Measurements from ENCODE around the gene RNF223. TPM values are rescaled to one million over a fixed set of nuclear protein-coding genes. Genes with fewer than 3 reads are reported as not detected.

Gene RNF223
- total and polyA plus RNA-seq, 2 donors (not counting 3 experiments of a cell fraction or from before 2014, with no cell fraction given) = not detected

DNA sequence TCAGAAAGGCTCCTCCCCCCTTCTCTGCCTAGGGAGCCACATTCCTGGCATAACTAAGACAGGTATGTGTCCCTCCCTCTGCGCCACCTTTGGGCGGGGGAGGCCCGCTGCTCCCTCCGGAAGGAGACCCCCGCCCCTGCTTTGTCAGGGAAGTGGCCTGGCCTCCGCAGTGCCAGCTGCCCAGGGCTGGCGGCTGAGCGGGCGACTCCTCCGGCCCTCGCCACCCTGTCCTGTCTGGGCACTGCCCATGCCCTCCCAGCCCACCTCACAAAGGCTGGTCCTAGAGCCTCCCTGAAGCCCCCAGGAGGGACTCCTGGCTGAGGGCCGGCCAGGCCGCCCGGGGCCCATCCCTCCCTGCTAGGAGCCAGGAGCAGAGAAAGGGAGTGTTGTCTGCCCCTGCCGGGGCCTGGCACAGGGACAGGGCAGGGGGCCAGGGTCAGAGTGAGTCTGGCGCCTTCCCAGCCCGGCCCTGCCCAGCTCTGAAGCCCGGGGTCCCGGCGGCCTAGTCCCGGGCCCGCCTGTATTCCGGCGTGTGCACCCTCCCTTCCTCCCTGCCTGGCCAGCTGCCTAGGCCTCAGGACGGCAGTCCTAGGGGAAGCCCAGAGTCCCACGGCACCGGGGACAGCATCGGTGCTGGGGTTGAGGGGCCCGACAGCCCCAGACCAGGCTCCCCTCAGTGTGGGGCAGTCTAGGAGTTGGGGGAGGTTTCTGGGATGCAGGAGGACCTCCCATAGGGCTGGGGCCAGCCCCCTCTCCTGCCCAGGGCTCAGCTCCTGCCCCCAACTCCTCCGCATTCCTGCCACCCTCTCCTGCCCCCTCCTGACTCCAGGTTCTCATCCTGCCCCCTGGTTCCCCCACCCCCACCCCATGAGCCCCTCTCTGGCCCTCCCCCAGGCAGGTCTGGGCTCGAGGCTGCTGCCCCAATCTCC lies 49.1 kb downstream of the RNF223 start:
- intact Hi-C loops (cut with micrococcal nuclease) = no loop called here
- H3K9ac ChIP-seq (replicated peaks; ENCODE audit: extremely low read depth, insufficient read depth, low read length) = no peak overlapping the region
- DNase-seq (ENCODE audit: low read depth, low spot score) = no peak
- no peak overlapping the region for H2AFZ ChIP-seq (ENCODE audit: low read depth, low read length)
- H3K27ac ChIP-seq (ENCODE audit: insufficient read depth, low read depth, low read length) = no peak overlapping the region
- BruUV-seq (replicated peaks) = no TSS peak
- no peaks in the 10 kb centered on the region for H4K20me1 ChIP-seq (replicated peaks; ENCODE audit: control insufficient read depth, extremely low read depth, insufficient read depth, low read length)
- no peaks in the 10 kb centered on the region for H3K79me2 ChIP-seq (ENCODE audit: control insufficient read depth, insufficient read depth, low read length)
- H3K9me3 ChIP-seq (replicated peaks; ENCODE audit: control insufficient read depth, insufficient read depth, low read length) = no peaks in the 10 kb centered on the region
- TF ChIP-seq, protein P1, sequence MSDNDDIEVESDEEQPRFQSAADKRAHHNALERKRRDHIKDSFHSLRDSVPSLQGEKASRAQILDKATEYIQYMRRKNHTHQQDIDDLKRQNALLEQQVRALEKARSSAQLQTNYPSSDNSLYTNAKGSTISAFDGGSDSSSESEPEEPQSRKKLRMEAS (IDR thresholded peaks at IDR 0.05; ENCODE audit: insufficient read depth, insufficient read length) = no peak
- TF ChIP-seq POLR2A (IDR thresholded peaks at IDR 0.05; ENCODE audit: low read depth, low read length) (no peak), POLR2AphosphoS5 (IDR thresholded peaks at IDR 0.05; ENCODE audit: insufficient read depth, low read depth, low read length) (no peak), FOS (IDR thresholded peaks at IDR 0.05; ENCODE audit: borderline replicate concordance, insufficient read depth, low read length) (no peak), EZH2 (IDR thresholded peaks at IDR 0.05; ENCODE audit: borderline replicate concordance, low read depth, low read length, severe bottlenecking) (no peak), GATA2 (IDR thresholded peaks at IDR 0.05; ENCODE audit: insufficient read depth, insufficient read length, low read depth, low read length) (no peak)
- TF ChIP-seq, protein P2, sequence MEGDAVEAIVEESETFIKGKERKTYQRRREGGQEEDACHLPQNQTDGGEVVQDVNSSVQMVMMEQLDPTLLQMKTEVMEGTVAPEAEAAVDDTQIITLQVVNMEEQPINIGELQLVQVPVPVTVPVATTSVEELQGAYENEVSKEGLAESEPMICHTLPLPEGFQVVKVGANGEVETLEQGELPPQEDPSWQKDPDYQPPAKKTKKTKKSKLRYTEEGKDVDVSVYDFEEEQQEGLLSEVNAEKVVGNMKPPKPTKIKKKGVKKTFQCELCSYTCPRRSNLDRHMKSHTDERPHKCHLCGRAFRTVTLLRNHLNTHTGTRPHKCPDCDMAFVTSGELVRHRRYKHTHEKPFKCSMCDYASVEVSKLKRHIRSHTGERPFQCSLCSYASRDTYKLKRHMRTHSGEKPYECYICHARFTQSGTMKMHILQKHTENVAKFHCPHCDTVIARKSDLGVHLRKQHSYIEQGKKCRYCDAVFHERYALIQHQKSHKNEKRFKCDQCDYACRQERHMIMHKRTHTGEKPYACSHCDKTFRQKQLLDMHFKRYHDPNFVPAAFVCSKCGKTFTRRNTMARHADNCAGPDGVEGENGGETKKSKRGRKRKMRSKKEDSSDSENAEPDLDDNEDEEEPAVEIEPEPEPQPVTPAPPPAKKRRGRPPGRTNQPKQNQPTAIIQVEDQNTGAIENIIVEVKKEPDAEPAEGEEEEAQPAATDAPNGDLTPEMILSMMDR (IDR thresholded peaks at IDR 0.05; ENCODE audit: extremely low read depth in 1 of 2, insufficient read depth in 1 of 2, low read depth in 1 of 2, low read length in 2 of 2) = no peak
- peaks cover 16% of the 10 kb centered on the region for H3K4me1 ChIP-seq (ENCODE audit: control insufficient read depth, extremely low read depth, insufficient read depth, low read length)
- no peaks in the 10 kb centered on the region for H3K9me1 ChIP-seq (replicated peaks; ENCODE audit: control insufficient read depth, extremely low read depth, insufficient read depth, low read length)
- no peak overlapping the region for H3K4me2 ChIP-seq (ENCODE audit: insufficient read depth, low read length)
- no peak for FAIRE-seq
- H3K4me3 ChIP-seq (replicated peaks in 1 of 3; ENCODE audit: insufficient read depth in 1 of 3, low read depth in 1 of 3, low read length in 3 of 3) = no peak overlapping the region
- ChIA-PET POLR2A (no interaction called here), CTCF (interaction anchor here (0.6 to 2.2 kb wide), 4 partner anchors 15 to 96 kb away, joined by 3 to 6 read pairs (median 3); no protein-coding TSS in a partner anchor)
- no peaks in the 10 kb centered on the region for H3K27me3 ChIP-seq (ENCODE audit: control insufficient read depth in 2 of 2, insufficient read depth in 2 of 2, low read length in 2 of 2)
- dilution Hi-C loops (cut with MboI; ENCODE audit: extremely low pct_ligation_motif_present, low sequenced_read_pairs) = no loop called here
- no peaks in the 10 kb centered on the region for H3K36me3 ChIP-seq (ENCODE audit: control insufficient read depth in 2 of 2, extremely low read depth in 1 of 2, insufficient read depth in 2 of 2, low read length in 2 of 2)
